ENCODE measurements around the gene SOSTDC1. TPM values are rescaled to one million over a fixed set of nuclear protein-coding genes. Genes with fewer than 3 reads are reported as not detected.

SOSTDC1 gene
- polyA plus RNA-seq, 1 donor from 2014 or later = 0.52 TPM

Small RNA genes lying within 50 kb of the gene (small RNA-seq; reads per million reads assigned to genes)
- gene AC005014.3 = 0 reads per million in 3 experiments

Other genes with a start within 250 kb of the SOSTDC1 start
- 0.05 and 0.12 TPM in 2 replicates for gene CRPPA, start 44.2 kb downstream of the SOSTDC1 start, polyA plus RNA-seq
- not detected in 2 replicates for gene LRRC72, start 61.1 kb upstream of the SOSTDC1 start, polyA plus RNA-seq
- 78.5 and 94.7 TPM in 2 replicates for gene ANKMY2, start 180.0 kb upstream of the SOSTDC1 start, polyA plus RNA-seq
- 203 and 234 TPM in 2 replicates for gene BZW2, start 180.4 kb upstream of the SOSTDC1 start, polyA plus RNA-seq